LNCAP (cell line): ENCODE results near the gene LINGO3.

Experiments used
- TF ChIP-seq, protein P1 (sequence below): fragments of 450-650 bp; IDR thresholded peaks from 2 replicates; pipeline ENCODE4 v1.5.1; 2017; ENCODE audit warnings: mild to moderate bottlenecking

The LINGO3 gene

DNA sequence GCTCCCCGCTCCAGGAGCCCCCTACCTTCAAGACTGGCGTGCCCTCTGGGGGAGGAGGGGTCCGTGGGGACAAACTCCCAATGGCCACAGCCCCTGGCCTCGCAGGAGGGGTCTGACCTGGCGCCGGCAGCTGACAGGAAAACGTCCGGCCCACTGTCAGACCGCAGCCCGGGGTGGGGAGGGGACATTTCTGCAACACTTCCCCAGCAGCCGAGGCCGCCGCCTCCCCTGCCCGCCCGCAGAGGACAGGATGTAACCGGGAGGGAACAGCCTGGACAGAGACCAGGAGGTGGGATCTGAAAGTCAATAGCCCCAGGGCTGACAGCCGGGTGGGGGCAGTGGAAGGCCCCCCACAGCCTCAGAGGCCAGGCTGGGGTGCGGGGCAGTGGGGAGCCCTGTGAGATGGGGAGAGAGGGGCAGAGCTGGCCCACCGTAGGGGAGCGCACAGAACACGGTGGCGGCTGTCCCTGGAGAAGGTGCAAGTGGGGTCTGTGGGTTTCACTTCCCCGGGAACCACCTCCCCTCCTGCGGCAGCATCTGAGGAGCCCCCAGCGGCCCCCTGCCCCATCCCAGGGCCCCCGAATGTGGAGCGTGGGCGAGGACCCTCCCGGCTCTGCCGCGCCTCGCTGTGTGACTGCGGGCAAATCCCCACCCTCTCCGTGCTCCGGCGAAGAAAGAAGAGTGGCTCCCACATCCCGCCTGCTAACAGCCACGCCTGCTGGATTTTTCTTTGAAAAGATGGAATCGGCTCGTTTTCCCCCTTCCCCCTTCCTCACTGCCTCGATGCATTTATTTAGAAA is 25.7 kb downstream of the LINGO3 start, which contains the start of gene PEAK3:
PEAK3 (minus strand) TSS at position 114 of the 800 bp plus-strand sequence. CDS start 1,244 bp downstream, outside the sequence.
- TF ChIP-seq, protein P1, sequence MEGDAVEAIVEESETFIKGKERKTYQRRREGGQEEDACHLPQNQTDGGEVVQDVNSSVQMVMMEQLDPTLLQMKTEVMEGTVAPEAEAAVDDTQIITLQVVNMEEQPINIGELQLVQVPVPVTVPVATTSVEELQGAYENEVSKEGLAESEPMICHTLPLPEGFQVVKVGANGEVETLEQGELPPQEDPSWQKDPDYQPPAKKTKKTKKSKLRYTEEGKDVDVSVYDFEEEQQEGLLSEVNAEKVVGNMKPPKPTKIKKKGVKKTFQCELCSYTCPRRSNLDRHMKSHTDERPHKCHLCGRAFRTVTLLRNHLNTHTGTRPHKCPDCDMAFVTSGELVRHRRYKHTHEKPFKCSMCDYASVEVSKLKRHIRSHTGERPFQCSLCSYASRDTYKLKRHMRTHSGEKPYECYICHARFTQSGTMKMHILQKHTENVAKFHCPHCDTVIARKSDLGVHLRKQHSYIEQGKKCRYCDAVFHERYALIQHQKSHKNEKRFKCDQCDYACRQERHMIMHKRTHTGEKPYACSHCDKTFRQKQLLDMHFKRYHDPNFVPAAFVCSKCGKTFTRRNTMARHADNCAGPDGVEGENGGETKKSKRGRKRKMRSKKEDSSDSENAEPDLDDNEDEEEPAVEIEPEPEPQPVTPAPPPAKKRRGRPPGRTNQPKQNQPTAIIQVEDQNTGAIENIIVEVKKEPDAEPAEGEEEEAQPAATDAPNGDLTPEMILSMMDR = no peak

DNA sequence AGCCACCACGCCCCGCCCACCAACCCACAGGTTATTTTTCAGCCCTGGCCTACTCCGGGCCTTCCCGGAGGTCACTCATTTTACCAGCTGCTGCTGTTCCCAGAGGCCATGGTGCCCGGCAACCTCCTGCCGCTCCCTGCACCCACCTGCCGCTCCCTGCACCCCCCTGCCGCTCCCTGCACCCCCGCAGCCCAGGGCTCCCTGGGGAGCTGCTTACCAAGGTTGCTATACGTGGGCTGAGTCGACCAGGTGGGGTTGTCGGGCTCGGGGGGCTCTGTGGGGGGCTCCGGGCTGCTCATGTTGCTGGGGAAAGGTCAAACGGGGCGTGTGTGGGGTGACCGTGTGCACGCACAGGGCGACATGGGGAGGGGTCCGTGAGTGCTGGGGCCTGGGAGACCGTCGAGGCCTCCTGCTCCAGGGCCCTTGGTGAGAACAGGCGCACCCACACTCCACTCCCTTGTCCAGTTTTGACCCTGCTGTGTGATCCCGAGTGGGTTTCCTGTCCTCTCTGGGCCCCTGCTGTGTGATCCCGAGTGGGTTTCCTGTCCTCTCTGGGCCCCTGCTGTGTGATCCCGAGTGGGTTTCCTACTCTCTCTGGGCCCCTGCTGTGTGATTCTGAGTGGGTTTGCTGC is 27.2 kb downstream of the LINGO3 start:
- TF ChIP-seq, protein P1 = no peak

DNA sequence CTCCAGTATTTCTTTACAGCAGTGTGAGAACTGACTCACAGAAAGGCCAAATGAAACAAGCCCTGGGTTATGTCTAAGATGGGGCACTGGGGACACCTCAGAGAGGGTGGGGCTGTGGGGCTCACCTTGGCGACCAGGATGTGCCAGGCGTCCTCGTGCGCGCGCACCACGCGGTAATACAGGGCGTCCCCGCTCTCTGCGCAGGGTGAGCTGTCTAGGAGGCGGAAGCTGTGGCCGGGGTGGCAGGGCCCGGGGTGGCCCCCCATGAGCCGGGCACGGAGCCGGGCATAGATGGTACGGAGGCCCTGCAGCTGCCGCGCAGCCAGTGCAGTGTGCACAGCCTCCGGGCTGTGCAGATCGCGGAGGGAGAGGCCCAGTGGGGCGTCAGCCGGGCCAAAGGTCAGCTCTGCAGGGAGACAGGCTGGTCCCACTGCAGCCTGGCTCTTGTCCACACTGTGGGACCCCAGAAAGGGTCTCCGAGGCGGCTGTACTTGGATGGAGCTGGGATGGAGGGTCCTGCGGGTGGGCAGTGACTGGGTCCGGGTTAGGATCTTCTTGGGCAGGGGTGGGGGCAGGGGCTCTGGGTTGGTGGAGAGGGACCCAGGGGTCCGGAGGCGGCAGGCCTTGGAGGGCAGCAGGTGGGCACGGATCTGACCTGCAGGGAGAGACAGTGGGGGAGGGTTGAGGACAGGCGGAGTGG is 29.3 kb downstream of the LINGO3 start:
- TF ChIP-seq, protein P1 = no peak

DNA sequence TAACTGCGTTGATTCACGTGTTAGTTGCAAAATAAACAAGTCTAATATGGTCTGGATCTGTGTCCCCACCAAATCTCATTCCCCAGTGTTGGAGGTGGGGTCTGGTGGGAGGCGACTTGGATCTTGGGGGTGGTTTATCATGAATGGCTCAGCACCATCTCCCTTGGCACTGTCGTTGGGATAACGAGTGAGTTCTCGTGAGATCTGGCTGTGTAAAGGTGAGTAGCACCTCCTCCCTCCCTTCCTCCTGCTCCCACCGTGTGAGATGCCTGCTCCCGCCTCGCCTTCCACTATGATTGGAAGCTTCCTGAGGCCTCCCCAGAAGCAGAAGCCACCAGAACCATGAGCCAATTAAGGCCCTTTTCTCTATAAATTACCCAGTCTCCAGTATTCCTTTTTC is 30.8 kb downstream of the LINGO3 start:
- TF ChIP-seq, protein P1 = no peak

DNA sequence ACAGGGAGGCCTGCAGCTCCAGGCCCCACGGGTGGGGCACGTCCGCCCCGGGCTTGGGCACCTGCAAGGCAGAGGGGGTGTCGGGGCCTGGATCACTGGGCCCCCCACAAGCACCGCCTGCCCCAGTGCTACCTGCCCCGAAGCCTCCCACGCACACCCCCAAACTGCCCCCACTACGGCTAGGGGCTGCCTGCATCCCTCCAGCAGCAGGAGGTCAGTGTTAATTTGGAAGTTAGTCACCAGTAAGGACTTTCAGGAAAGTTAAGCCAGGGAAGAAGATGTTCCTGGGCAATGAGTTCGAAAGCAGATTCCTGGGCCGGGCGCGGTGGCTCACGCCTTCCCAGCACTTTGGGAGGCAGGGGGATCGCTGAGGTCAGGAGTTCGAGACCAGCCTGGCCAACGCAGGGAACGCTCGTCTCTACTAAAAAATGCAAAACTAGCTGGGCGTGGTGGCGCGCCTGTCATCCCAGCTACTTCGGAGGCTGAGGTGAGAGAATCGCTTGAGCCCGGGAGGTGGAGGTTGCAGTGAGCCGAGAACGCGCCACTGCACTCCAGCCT is 31.4 kb downstream of the LINGO3 start:
- TF ChIP-seq, protein P1 = no peak

DNA sequence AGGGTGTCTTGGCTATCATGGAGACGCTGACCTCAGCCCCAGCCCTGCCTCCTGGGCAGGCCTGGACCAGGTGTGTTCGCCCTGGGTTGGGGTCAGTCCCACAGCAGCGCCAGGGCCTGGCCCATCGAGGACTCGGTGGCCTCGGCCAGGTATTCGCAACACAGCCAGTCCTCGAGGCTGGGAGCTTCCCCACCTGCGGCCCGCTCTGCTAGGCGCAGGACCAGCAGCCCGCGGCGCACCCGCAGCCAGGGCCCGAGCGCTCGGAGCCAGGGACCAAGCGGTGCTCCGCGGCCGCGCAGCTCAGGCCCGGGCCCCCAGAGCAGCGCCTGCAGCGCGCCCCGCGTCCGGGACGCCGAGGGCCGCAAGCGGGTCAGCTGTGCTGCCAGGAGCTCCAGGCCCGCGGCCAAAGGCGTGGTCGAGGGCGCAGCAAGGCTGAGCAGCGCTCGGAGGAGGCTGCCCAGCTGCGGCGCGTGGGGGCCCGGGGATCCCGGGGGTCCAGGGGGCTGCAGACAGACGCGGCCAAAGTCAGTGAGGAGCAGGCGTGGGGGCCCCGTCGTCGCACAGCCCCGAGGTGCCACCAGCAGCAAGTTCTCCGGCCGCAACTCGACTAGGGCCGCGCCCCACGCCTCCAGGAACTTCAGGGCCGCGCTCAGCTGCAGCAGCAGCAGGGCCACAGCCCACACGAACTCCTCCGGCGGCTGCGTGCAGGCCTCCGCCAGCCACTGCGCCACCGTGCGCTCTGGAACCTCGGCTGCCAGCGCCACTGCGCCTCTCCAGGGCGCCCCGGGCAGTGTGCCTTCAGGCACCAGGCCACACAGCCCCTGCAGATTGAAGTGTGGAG is 32.1 kb downstream of the LINGO3 start:
- TF ChIP-seq, protein P1 = no peak
